Measurements from ENCODE around the gene ITPR1. TPM values are rescaled to one million over a fixed set of nuclear protein-coding genes. Genes with fewer than 3 reads are reported as not detected.

The ITPR1 gene
- total RNA-seq, 2 donors from 2014 or later = 5.9 TPM

DNA sequence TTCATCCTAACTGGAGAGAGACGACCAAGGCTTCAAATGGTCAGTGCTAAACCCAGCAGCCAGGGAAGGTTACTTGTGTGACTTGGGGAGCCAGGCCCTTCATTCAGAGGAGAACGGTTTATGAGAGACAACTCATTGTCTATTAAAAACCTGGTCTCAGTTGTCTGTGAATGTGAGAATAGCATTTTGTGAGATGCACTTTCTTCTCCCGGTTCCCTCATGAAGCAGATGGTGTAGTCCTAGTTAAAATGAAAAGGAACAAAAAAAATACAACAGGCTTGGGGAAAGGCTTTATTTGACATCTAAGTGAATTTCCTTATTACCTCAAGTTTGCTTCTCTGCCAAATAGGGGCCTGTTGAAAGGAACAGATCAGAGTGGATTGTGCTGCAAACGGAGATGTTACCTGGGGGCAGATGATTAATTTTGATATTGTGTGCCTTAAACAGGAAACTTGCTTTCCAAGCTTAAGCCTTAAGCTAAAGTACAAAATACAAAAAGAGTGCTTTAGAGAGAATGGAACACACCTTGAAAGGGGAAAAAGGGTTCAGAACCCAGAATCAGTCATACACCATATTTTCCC is 283.3 kb downstream of the ITPR1 start:
- Mint-ChIP-seq H3K9me3 (no peaks in the 10 kb centered on the region), H3K27ac (no peak overlapping the region), H3K4me1 (no peaks in the 10 kb centered on the region), H3K27me3 (ENCODE audit: insufficient read depth) (no peaks in the 10 kb centered on the region), H3K4me3 (no peak overlapping the region), H3K36me3 (ENCODE audit: low read depth) (no peaks in the 10 kb centered on the region)
- no peak overlapping the region for H3K9ac ChIP-seq (ENCODE audit: extremely low read depth, low read length, poor library complexity, severe bottlenecking)
- H3K36me3 ChIP-seq (ENCODE audit: control insufficient read depth, insufficient read depth, low read length) = no peaks in the 10 kb centered on the region
- no peaks in the 10 kb centered on the region for H3K9me3 ChIP-seq (ENCODE audit: control insufficient read depth, low read length)
- no peak overlapping the region for H3K4me3 ChIP-seq (ENCODE audit: low read length)
- no peaks in the 10 kb centered on the region for H3K4me1 ChIP-seq (ENCODE audit: control insufficient read depth, insufficient read depth, low read length)
- WGBS, 2 experiments (ENCODE audit: insufficient coverage in 1 of 2, insufficient read length in 1 of 2) = 89 to 93% methylated on average over 3 to 4 of the region's 4 CpGs
- no peak for DNase-seq
- TF ChIP-seq, protein P1, sequence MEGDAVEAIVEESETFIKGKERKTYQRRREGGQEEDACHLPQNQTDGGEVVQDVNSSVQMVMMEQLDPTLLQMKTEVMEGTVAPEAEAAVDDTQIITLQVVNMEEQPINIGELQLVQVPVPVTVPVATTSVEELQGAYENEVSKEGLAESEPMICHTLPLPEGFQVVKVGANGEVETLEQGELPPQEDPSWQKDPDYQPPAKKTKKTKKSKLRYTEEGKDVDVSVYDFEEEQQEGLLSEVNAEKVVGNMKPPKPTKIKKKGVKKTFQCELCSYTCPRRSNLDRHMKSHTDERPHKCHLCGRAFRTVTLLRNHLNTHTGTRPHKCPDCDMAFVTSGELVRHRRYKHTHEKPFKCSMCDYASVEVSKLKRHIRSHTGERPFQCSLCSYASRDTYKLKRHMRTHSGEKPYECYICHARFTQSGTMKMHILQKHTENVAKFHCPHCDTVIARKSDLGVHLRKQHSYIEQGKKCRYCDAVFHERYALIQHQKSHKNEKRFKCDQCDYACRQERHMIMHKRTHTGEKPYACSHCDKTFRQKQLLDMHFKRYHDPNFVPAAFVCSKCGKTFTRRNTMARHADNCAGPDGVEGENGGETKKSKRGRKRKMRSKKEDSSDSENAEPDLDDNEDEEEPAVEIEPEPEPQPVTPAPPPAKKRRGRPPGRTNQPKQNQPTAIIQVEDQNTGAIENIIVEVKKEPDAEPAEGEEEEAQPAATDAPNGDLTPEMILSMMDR (conservative IDR thresholded peaks at IDR 0.05) = no peak
- H3K27me3 ChIP-seq (ENCODE audit: control insufficient read depth, insufficient read depth, low read length, poor library complexity, severe bottlenecking) = no peaks in the 10 kb centered on the region
- H3K27ac ChIP-seq (ENCODE audit: low read depth, low read length) = no peak overlapping the region

DNA sequence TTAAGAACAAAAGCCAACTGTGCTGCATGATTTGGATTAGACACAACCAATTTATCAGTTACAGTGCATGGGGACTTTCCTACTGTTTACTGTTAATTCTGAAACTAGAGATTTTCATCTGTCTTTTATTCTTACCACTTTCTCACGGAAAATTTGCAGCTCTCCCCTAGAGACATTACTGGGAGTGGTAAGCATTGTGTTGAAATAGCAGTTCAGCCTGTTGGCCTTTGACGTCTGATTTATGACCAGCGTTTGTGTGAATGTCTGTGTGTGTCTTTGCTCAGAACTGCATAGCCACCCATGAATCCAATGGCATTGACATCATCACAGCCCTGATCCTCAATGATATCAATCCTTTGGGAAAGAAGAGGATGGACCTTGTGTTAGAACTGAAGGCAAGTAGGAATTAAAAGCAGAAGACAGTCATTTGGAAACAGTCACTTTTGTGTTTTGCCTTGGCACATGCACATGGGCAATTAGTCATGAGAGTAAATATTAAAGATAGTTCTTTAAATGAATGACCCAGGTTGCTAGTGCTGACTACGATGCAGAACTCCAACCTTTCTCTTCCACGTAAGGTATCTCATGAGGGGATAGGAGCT is 283.9 kb downstream of the ITPR1 start:
- Mint-ChIP-seq H3K27me3 (ENCODE audit: insufficient read depth) (no peaks in the 10 kb centered on the region), H3K36me3 (ENCODE audit: low read depth) (no peaks in the 10 kb centered on the region), H3K9me3 (no peaks in the 10 kb centered on the region), H3K27ac (no peak overlapping the region), H3K4me3 (no peak overlapping the region), H3K4me1 (no peaks in the 10 kb centered on the region)
- Histone ChIP-seq H3K9ac (ENCODE audit: extremely low read depth, low read length, poor library complexity, severe bottlenecking) (no peak overlapping the region), H3K9me3 (ENCODE audit: control insufficient read depth, low read length) (no peaks in the 10 kb centered on the region), H3K36me3 (ENCODE audit: control insufficient read depth, insufficient read depth, low read length) (no peaks in the 10 kb centered on the region), H3K4me3 (ENCODE audit: low read length) (no peak overlapping the region), H3K4me1 (ENCODE audit: control insufficient read depth, insufficient read depth, low read length) (no peaks in the 10 kb centered on the region), H3K27ac (ENCODE audit: low read depth, low read length) (no peak overlapping the region), H3K27me3 (ENCODE audit: control insufficient read depth, insufficient read depth, low read length, poor library complexity, severe bottlenecking) (no peaks in the 10 kb centered on the region)
- WGBS, 2 experiments (ENCODE audit: insufficient coverage in 1 of 2, insufficient read length in 1 of 2) = 86 to 90% methylated on average over 1 to 5 of the region's 5 CpGs
- TF ChIP-seq, protein P1 (conservative IDR thresholded peaks at IDR 0.05) = no peak
- no peak for DNase-seq

DNA sequence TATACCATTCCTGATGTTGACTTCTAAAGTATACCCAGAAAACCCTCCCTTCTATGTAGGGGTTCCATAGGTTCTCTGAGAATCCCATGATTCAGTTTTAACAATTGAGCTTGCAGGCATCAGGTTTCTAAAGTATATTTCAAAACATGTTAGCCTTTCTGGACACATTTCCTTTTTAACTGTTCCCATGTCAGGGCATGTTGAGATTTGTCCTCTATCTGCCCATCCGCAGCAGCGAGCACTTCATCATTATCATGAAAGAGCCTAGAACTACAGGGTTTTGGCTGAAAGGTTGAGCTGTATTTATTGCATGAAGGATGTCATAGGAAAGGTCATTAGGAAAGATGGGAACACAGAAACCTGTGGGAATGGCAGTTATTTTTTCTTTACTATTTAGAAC is 285.0 kb downstream of the ITPR1 start:
- no peaks in the 10 kb centered on the region for H3K27me3 ChIP-seq (ENCODE audit: control insufficient read depth, insufficient read depth, low read length, poor library complexity, severe bottlenecking)
- Mint-ChIP-seq H3K27me3 (ENCODE audit: insufficient read depth) (no peaks in the 10 kb centered on the region), H3K4me1 (no peaks in the 10 kb centered on the region), H3K36me3 (ENCODE audit: low read depth) (no peaks in the 10 kb centered on the region), H3K9me3 (no peaks in the 10 kb centered on the region), H3K4me3 (no peak overlapping the region), H3K27ac (no peak overlapping the region)
- H3K27ac ChIP-seq (ENCODE audit: low read depth, low read length) = no peak overlapping the region
- no peak for DNase-seq
- WGBS, 2 experiments (ENCODE audit: insufficient coverage in 1 of 2, insufficient read length in 1 of 2) = 93 to 100% methylated on average over 2 of the region's 2 CpGs
- H3K4me3 ChIP-seq (ENCODE audit: low read length) = no peak overlapping the region
- no peaks in the 10 kb centered on the region for H3K4me1 ChIP-seq (ENCODE audit: control insufficient read depth, insufficient read depth, low read length)
- TF ChIP-seq, protein P1 (conservative IDR thresholded peaks at IDR 0.05) = no peak
- no peaks in the 10 kb centered on the region for H3K9me3 ChIP-seq (ENCODE audit: control insufficient read depth, low read length)
- no peak overlapping the region for H3K9ac ChIP-seq (ENCODE audit: extremely low read depth, low read length, poor library complexity, severe bottlenecking)
- H3K36me3 ChIP-seq (ENCODE audit: control insufficient read depth, insufficient read depth, low read length) = no peaks in the 10 kb centered on the region
